ENCODE data around the gene NSG1. TPM values are rescaled to one million over a fixed set of nuclear protein-coding genes. Genes with fewer than 3 reads are reported as not detected.

Gene NSG1
- total RNA-seq, 1 donor from 2014 or later = 10.6 TPM

DNA sequence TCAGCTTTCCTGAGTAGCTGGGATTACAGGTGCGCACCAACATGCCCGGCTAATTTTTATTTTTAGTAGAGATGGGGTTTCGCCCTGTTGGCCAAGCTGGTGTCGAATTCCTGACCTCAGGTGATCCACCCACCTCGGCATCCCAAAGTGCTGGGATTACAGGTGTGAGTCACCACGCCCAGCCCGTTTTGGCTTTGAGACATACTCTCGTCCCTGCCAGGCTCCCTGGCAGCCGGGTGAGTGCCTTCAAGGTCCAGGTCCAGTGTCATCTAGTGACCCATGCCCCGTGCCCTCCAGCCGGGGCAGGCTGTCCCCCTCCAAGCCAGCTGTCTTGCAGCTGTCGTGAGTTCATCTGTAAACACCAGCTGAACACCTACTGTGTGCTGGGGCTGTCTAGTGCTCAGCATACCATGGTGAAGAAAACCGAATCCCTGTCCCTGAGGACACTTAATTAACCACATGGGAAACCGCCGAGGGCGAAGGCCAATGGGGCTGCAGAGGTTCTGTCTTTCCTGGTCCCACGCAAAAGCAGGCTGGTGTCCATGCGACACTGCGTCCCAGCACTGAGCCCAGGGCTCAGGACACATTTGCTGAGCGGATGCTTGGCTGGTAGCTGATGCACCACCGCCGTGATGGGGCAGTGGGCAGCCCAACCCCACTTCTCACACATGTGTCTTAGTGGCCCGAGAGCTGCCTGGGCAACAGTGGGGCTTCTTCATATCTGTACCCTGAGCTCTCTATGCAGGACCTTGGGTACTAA, 21.9 kb downstream of the NSG1 start:
- Histone ChIP-seq H3K27me3 (ENCODE audit: insufficient read depth, low read length) (no peaks in the 10 kb centered on the region), H3K4me1 (ENCODE audit: insufficient read depth, low read length) (no peaks in the 10 kb centered on the region)
- H3K27ac Mint-ChIP-seq (ENCODE audit: unreplicated experiment) = no peak overlapping the region

DNA sequence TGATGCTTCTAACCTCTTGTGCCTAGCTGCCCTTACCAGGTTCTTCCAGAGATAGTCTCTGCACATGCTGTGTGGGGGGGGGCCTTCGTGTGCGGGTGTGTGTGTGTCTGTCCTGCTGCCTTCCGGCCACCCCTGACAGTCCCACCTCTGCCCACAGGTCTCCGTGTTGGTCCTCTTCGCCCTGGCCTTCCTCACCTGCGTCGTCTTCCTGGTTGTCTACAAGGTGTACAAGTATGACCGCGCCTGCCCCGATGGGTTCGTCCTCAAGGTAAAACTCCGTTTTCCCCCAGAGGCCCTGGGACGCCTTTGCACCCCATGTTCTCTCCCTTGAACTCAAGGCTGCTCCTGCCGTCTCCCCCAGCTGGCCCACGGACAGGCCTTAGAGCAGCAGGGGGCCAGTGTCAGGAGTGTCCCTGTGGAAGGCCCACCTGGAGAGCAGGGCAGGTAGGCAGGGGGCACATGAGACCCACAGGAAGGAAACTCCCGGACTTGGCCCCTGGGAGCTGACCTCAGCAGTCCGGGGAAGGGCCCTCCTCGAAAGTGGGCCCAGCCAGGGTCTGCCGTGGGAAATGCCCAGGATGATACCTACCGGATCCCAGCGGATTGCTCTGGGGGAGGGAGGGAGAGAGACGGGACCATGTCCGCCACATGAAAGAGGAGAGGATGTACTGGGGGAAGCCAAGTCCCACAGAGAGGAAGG, 22.7 kb downstream of the NSG1 start:
- Mint-ChIP-seq H3K27ac (ENCODE audit: unreplicated experiment) (no peak overlapping the region), H3K4me3 (ENCODE audit: unreplicated experiment) (no peak overlapping the region), H3K36me3 (ENCODE audit: low read depth, unreplicated experiment) (peaks cover under 1% of the 10 kb centered on the region), H3K27me3 (ENCODE audit: low read depth, unreplicated experiment) (peaks cover 26% of the 10 kb centered on the region), H3K4me1 (ENCODE audit: low read depth, unreplicated experiment) (no peaks in the 10 kb centered on the region), H3K9me3 (ENCODE audit: unreplicated experiment) (no peaks in the 10 kb centered on the region)
- FAIRE-seq = no peak
- no peak for DNase-seq (ENCODE audit: low read depth)
- Histone ChIP-seq H3K36me3 (ENCODE audit: insufficient read depth, low read length) (no peaks in the 10 kb centered on the region), H3K4me3 (ENCODE audit: insufficient read depth, low read depth, low read length) (no peak overlapping the region), H3K9ac (ENCODE audit: low read length) (no peak overlapping the region), H4K20me1 (ENCODE audit: insufficient read depth, low read length) (no peaks in the 10 kb centered on the region), H3K79me2 (ENCODE audit: insufficient read depth, low read length) (no peaks in the 10 kb centered on the region), H2AFZ (ENCODE audit: low read depth, low read length) (no peak overlapping the region), H3K4me2 (ENCODE audit: low read length) (no peak overlapping the region), H3K4me1 (ENCODE audit: insufficient read depth, low read length) (no peaks in the 10 kb centered on the region), H3K9me3 (ENCODE audit: insufficient read depth, low read depth, low read length) (no peaks in the 10 kb centered on the region), H3K27me3 (ENCODE audit: insufficient read depth, low read length) (no peaks in the 10 kb centered on the region), H3K27ac (ENCODE audit: low read depth, low read length) (no peak overlapping the region)
- TF ChIP-seq, protein P1, sequence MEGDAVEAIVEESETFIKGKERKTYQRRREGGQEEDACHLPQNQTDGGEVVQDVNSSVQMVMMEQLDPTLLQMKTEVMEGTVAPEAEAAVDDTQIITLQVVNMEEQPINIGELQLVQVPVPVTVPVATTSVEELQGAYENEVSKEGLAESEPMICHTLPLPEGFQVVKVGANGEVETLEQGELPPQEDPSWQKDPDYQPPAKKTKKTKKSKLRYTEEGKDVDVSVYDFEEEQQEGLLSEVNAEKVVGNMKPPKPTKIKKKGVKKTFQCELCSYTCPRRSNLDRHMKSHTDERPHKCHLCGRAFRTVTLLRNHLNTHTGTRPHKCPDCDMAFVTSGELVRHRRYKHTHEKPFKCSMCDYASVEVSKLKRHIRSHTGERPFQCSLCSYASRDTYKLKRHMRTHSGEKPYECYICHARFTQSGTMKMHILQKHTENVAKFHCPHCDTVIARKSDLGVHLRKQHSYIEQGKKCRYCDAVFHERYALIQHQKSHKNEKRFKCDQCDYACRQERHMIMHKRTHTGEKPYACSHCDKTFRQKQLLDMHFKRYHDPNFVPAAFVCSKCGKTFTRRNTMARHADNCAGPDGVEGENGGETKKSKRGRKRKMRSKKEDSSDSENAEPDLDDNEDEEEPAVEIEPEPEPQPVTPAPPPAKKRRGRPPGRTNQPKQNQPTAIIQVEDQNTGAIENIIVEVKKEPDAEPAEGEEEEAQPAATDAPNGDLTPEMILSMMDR (IDR thresholded peaks at IDR 0.05; ENCODE audit: insufficient read depth, low read depth, low read length) = no peak
- TF ChIP-seq EZH2 (IDR thresholded peaks at IDR 0.05; ENCODE audit: insufficient read depth, low read length) = no peak

More for the DNA sequence above, 21.9 kb downstream of the NSG1 start:
- no peak for FAIRE-seq
- Histone ChIP-seq H3K4me2 (ENCODE audit: low read length) (no peak overlapping the region), H3K9ac (ENCODE audit: low read length) (no peak overlapping the region), H4K20me1 (ENCODE audit: insufficient read depth, low read length) (no peaks in the 10 kb centered on the region), H3K4me3 (ENCODE audit: insufficient read depth, low read depth, low read length) (no peak overlapping the region), H3K79me2 (ENCODE audit: insufficient read depth, low read length) (no peaks in the 10 kb centered on the region), H3K36me3 (ENCODE audit: insufficient read depth, low read length) (no peaks in the 10 kb centered on the region), H3K27ac (ENCODE audit: low read depth, low read length) (no peak overlapping the region), H3K9me3 (ENCODE audit: insufficient read depth, low read depth, low read length) (no peaks in the 10 kb centered on the region), H2AFZ (ENCODE audit: low read depth, low read length) (no peak overlapping the region)
- TF ChIP-seq, protein P1 (IDR thresholded peaks at IDR 0.05; ENCODE audit: insufficient read depth, low read depth, low read length) = no peak
- TF ChIP-seq EZH2 (IDR thresholded peaks at IDR 0.05; ENCODE audit: insufficient read depth, low read length) = no peak
- Mint-ChIP-seq H3K36me3 (ENCODE audit: low read depth, unreplicated experiment) (no peaks in the 10 kb centered on the region), H3K9me3 (ENCODE audit: unreplicated experiment) (no peaks in the 10 kb centered on the region), H3K4me1 (ENCODE audit: low read depth, unreplicated experiment) (no peaks in the 10 kb centered on the region), H3K27me3 (ENCODE audit: low read depth, unreplicated experiment) (peaks cover 30% of the 10 kb centered on the region), H3K4me3 (ENCODE audit: unreplicated experiment) (no peak overlapping the region)
- no peak for DNase-seq (ENCODE audit: low read depth)

All from astrocyte (in vitro differentiated cells and primary cell).